ENCODE results near the gene GTF2A1L. TPM values are rescaled to one million over a fixed set of nuclear protein-coding genes. Genes with fewer than 3 reads are reported as not detected.

GTF2A1L gene
- total and polyA plus RNA-seq, 10 of the 15 experiments (the other 5 are each of a cell fraction or from before 2014, with no cell fraction given) = not detected

- TF ChIP-seq ZNF217 (IDR thresholded peaks at IDR 0.05) (no peak), ZNF274 (IDR thresholded peaks at IDR 0.05; ENCODE audit: insufficient read depth, insufficient read length) (no peak), MEF2B (IDR thresholded peaks at IDR 0.05; ENCODE audit: partially characterized antibody, poor library complexity, severe bottlenecking) (no peak)
Observed at GRCh38 chr2:48724278-48724677, 106.6 kb downstream of the GTF2A1L start (continued).

GRCh38 chr2:48725696-48726494 is 108.2 kb downstream of the GTF2A1L start:
- Histone ChIP-seq H2AFZ (ENCODE audit: control insufficient read depth, low read depth, low read length) (no peak overlapping the region), H3K4me1 (ENCODE audit: control insufficient read depth, insufficient read depth, low read length) (no peaks in the 10 kb centered on the region), H3K79me2 (ENCODE audit: control insufficient read depth, insufficient read depth, low read length) (no peaks in the 10 kb centered on the region), H4K20me1 (ENCODE audit: control insufficient read depth, insufficient read depth) (no peaks in the 10 kb centered on the region), H3K9me3 (replicated peaks; ENCODE audit: control insufficient read depth, insufficient read depth, low read length) (no peaks in the 10 kb centered on the region), H3K9ac (ENCODE audit: control insufficient read depth, insufficient read depth, low read length) (no peak overlapping the region), H3K4me3 (no peak overlapping the region), H3K27ac (ENCODE audit: control insufficient read depth, insufficient read depth) (no peak overlapping the region), H3K27me3 (replicated peaks in 1 of 2; ENCODE audit: control insufficient read depth in 2 of 2, insufficient read depth in 2 of 2, low read length in 1 of 2) (no peaks in the 10 kb centered on the region; a peak in 1 of 4 replicates), H3K36me3 (ENCODE audit: control insufficient read depth in 2 of 2, insufficient read depth in 2 of 2, low read length in 1 of 2) (no peaks in the 10 kb centered on the region), H3K4me2 (ENCODE audit: control insufficient read depth, insufficient read depth) (no peak overlapping the region)
- intact Hi-C loops (cut with micrococcal nuclease; ENCODE audit: unreplicated experiment) (no loop called here), in situ Hi-C loops (cut with MboI) (no loop called here)
- FAIRE-seq = no peak
- SMC1A ChIA-PET (ENCODE audit: uncharacterized antibody, unreplicated experiment) = no interaction called here
- CTCF ChIA-PET = no interaction called here
- POLR2A ChIA-PET = no interaction called here
- RAD21 ChIA-PET (ENCODE audit: unreplicated experiment) = no interaction called here
- 42% methylated on average over 7 of the region's 7 CpGs for WGBS (ENCODE audit: insufficient coverage, insufficient replicate concordance, low lambda C conversion rate, missing lambda C conversion rate)
- ATAC-seq = no peak
- BruUV-seq (replicated peaks) = no TSS peak
- DNase-seq (ENCODE audit: low read depth, low spot score) = no peak
- TF ChIP-seq NFIC (IDR thresholded peaks at IDR 0.05; ENCODE audit: low read depth, low read length) = no peak
- TF ChIP-seq STAT1 (conservative IDR thresholded peaks at IDR 0.05) = no peak
- no peak for TF ChIP-seq IKZF2 (IDR thresholded peaks at IDR 0.05)
- TF ChIP-seq CUX1 (IDR thresholded peaks at IDR 0.05; ENCODE audit: insufficient replicate concordance, low read depth, low read length) = no peak
- no peak for TF ChIP-seq NFYB (IDR thresholded peaks at IDR 0.05; ENCODE audit: insufficient read depth, low read depth, low read length)
- TF ChIP-seq, protein P1, sequence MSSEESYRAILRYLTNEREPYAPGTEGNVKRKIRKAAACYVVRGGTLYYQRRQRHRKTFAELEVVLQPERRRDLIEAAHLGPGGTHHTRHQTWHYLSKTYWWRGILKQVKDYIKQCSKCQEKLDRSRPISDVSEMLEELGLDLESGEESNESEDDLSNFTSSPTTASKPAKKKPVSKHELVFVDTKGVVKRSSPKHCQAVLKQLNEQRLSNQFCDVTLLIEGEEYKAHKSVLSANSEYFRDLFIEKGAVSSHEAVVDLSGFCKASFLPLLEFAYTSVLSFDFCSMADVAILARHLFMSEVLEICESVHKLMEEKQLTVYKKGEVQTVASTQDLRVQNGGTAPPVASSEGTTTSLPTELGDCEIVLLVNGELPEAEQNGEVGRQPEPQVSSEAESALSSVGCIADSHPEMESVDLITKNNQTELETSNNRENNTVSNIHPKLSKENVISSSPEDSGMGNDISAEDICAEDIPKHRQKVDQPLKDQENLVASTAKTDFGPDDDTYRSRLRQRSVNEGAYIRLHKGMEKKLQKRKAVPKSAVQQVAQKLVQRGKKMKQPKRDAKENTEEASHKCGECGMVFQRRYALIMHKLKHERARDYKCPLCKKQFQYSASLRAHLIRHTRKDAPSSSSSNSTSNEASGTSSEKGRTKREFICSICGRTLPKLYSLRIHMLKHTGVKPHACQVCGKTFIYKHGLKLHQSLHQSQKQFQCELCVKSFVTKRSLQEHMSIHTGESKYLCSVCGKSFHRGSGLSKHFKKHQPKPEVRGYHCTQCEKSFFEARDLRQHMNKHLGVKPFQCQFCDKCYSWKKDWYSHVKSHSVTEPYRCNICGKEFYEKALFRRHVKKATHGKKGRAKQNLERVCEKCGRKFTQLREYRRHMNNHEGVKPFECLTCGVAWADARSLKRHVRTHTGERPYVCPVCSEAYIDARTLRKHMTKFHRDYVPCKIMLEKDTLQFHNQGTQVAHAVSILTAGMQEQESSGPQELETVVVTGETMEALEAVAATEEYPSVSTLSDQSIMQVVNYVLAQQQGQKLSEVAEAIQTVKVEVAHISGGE (CRISPR knock-in tag; IDR thresholded peaks at IDR 0.05) = no peak
- no peak for TF ChIP-seq ZNF24 (IDR thresholded peaks at IDR 0.05)
- no peak for TF ChIP-seq SMARCA5 (IDR thresholded peaks at IDR 0.05)
- no peak for TF ChIP-seq HDGF (IDR thresholded peaks at IDR 0.05)
- TF ChIP-seq TAF1 (IDR thresholded peaks at IDR 0.05; ENCODE audit: borderline replicate concordance, low read depth, low read length) = no peak
